ENCODE results near the gene PGAM4.

PGAM4 gene

GRCh38 chrX:77953302-77953701, 16.1 kb downstream of the PGAM4 start:
- no peaks in the 10 kb centered on the region for H4K20me1 ChIP-seq (ENCODE audit: insufficient read depth)
- no peaks in the 10 kb centered on the region for H3K36me3 ChIP-seq (ENCODE audit: insufficient read depth)
- H3K79me2 ChIP-seq (ENCODE audit: insufficient read depth, low read depth) = no peaks in the 10 kb centered on the region
- no peak overlapping the region for H3K9ac ChIP-seq
- H3K4me2 ChIP-seq = no peak overlapping the region
- no peak overlapping the region for H3K4me3 ChIP-seq (IDR thresholded peaks at IDR 0.05; ENCODE audit: insufficient read depth, low read depth, low read length)
- no peaks in the 10 kb centered on the region for H3K27me3 ChIP-seq (ENCODE audit: insufficient read depth, low read depth)
- TF ChIP-seq CTCF (conservative IDR thresholded peaks at IDR 0.05; ENCODE audit: low read depth, low read length) = no peak
- H2AFZ ChIP-seq (ENCODE audit: low read depth) = no peak overlapping the region
- no peaks in the 10 kb centered on the region for H3K4me1 ChIP-seq (ENCODE audit: low read depth, poor library complexity, severe bottlenecking)
- H3K27ac ChIP-seq = no peak overlapping the region

- H3K4me2 ChIP-seq = no peak overlapping the region
- no peaks in the 10 kb centered on the region for H3K27me3 ChIP-seq (ENCODE audit: insufficient read depth, low read depth)
- H3K27ac ChIP-seq = no peak overlapping the region
- H3K4me1 ChIP-seq (ENCODE audit: low read depth, poor library complexity, severe bottlenecking) = no peaks in the 10 kb centered on the region
- H3K36me3 ChIP-seq (ENCODE audit: insufficient read depth) = no peaks in the 10 kb centered on the region
- H4K20me1 ChIP-seq (ENCODE audit: insufficient read depth) = no peaks in the 10 kb centered on the region
- H2AFZ ChIP-seq (ENCODE audit: low read depth) = no peak overlapping the region
- H3K79me2 ChIP-seq (ENCODE audit: insufficient read depth, low read depth) = no peaks in the 10 kb centered on the region
- TF ChIP-seq CTCF (conservative IDR thresholded peaks at IDR 0.05; ENCODE audit: low read depth, low read length) = no peak
- no peak overlapping the region for H3K9ac ChIP-seq
- no peak overlapping the region for H3K4me3 ChIP-seq (IDR thresholded peaks at IDR 0.05; ENCODE audit: insufficient read depth, low read depth, low read length)
Observed at GRCh38 chrX:77952173-77952572, 17.3 kb downstream of the PGAM4 start.

GRCh38 chrX:77949840-77950239, 19.6 kb downstream of the PGAM4 start:
- no peaks in the 10 kb centered on the region for H3K27me3 ChIP-seq (ENCODE audit: insufficient read depth, low read depth)
- H2AFZ ChIP-seq (ENCODE audit: low read depth) = no peak overlapping the region
- no peak overlapping the region for H3K9ac ChIP-seq
- H3K4me2 ChIP-seq = no peak overlapping the region
- no peaks in the 10 kb centered on the region for H3K79me2 ChIP-seq (ENCODE audit: insufficient read depth, low read depth)
- H3K4me1 ChIP-seq (ENCODE audit: low read depth, poor library complexity, severe bottlenecking) = no peaks in the 10 kb centered on the region
- no peaks in the 10 kb centered on the region for H3K36me3 ChIP-seq (ENCODE audit: insufficient read depth)
- TF ChIP-seq CTCF (conservative IDR thresholded peaks at IDR 0.05; ENCODE audit: low read depth, low read length) = no peak
- H3K4me3 ChIP-seq (IDR thresholded peaks at IDR 0.05; ENCODE audit: insufficient read depth, low read depth, low read length) = no peak overlapping the region
- H4K20me1 ChIP-seq (ENCODE audit: insufficient read depth) = no peaks in the 10 kb centered on the region
- no peak overlapping the region for H3K27ac ChIP-seq

- no peaks in the 10 kb centered on the region for H3K27me3 ChIP-seq (ENCODE audit: insufficient read depth, low read depth)
- H3K9ac ChIP-seq = no peak overlapping the region
- no peak overlapping the region for H2AFZ ChIP-seq (ENCODE audit: low read depth)
- H3K36me3 ChIP-seq (ENCODE audit: insufficient read depth) = no peaks in the 10 kb centered on the region
- no peaks in the 10 kb centered on the region for H3K4me1 ChIP-seq (ENCODE audit: low read depth, poor library complexity, severe bottlenecking)
- no peak overlapping the region for H3K4me3 ChIP-seq (IDR thresholded peaks at IDR 0.05; ENCODE audit: insufficient read depth, low read depth, low read length)
- no peaks in the 10 kb centered on the region for H4K20me1 ChIP-seq (ENCODE audit: insufficient read depth)
- TF ChIP-seq CTCF (conservative IDR thresholded peaks at IDR 0.05; ENCODE audit: low read depth, low read length) = no peak; the same call in 1 of the 2 replicates
- no peak overlapping the region for H3K27ac ChIP-seq
- no peaks in the 10 kb centered on the region for H3K79me2 ChIP-seq (ENCODE audit: insufficient read depth, low read depth)
- H3K4me2 ChIP-seq = no peak overlapping the region
Observed at GRCh38 chrX:77946571-77946970, 22.9 kb downstream of the PGAM4 start.

All from KMS-11 (cell line).